Measurements from ENCODE around the gene RYR2. TPM values are rescaled to one million over a fixed set of nuclear protein-coding genes. Genes with fewer than 3 reads are reported as not detected.

Gene RYR2
- total RNA-seq, 1 experiment from 2014 or later = 3.4 TPM

GRCh38 chr1:237655778-237656177 lies 613.8 kb downstream of the RYR2 start:
- H2AK5ac ChIP-seq (ENCODE audit: insufficient read length, low read length) = no peak overlapping the region
- no peak overlapping the region for H2BK5ac ChIP-seq (ENCODE audit: insufficient read length, low read length)
- H2BK12ac ChIP-seq (ENCODE audit: insufficient read length, low read depth, low read length) = no peak overlapping the region
- H3K27me3 ChIP-seq (ENCODE audit: insufficient read depth, low read length) = no peaks in the 10 kb centered on the region
- no peaks in the 10 kb centered on the region for H3K79me2 ChIP-seq (ENCODE audit: insufficient read depth, low read length)
- no peak overlapping the region for H3K18ac ChIP-seq (ENCODE audit: insufficient read length, low read depth, low read length)
- H4K8ac ChIP-seq (replicated peaks; ENCODE audit: insufficient read length, low read depth, low read length) = no peak overlapping the region
- no peak overlapping the region for H2BK15ac ChIP-seq (ENCODE audit: low read depth, low read length)
- H3K4me1 ChIP-seq (ENCODE audit: insufficient read depth, low read length) = no peaks in the 10 kb centered on the region; the same call in 1 of the 2 replicates
- no peak overlapping the region for H3K9ac ChIP-seq (ENCODE audit: extremely low read depth, insufficient read length, low read length)
- H3K4me3 Mint-ChIP-seq = no peak overlapping the region
- no peak overlapping the region for H3K27ac ChIP-seq (ENCODE audit: insufficient read length, low read depth, low read length)
- H3K9me3 Mint-ChIP-seq = no peaks in the 10 kb centered on the region
- no peak overlapping the region for H3K4me2 ChIP-seq (ENCODE audit: insufficient read depth, insufficient read length, low read length)
- H3T11ph ChIP-seq (ENCODE audit: low read length) = no peak overlapping the region
- no peak for TF ChIP-seq CTCF (conservative IDR thresholded peaks at IDR 0.05)
- H3K9me3 ChIP-seq (ENCODE audit: control insufficient read depth, low read depth, low read length) = no peaks in the 10 kb centered on the region
- no peak overlapping the region for H2BK120ac ChIP-seq (ENCODE audit: low read depth, low read length, poor library complexity, severe bottlenecking)
- no peak overlapping the region for H3K14ac ChIP-seq (ENCODE audit: insufficient read depth, low read length)
- H3K4me1 Mint-ChIP-seq = peaks cover 7 to 8% of the 10 kb centered on the region in 2 experiments
- DNase-seq = no peak
- H2BK20ac ChIP-seq (ENCODE audit: low read depth, low read length, poor library complexity, severe bottlenecking) = no peak overlapping the region
- H3K56ac ChIP-seq (ENCODE audit: insufficient read length, low read depth, low read length) = no peak overlapping the region
- H3K23me2 ChIP-seq (ENCODE audit: insufficient read length, low read depth, low read length, poor library complexity, severe bottlenecking) = no peaks in the 10 kb centered on the region
- H2AFZ ChIP-seq (ENCODE audit: low read length) = no peak overlapping the region
- WGBS (ENCODE audit: extremely low coverage, insufficient read length, low lambda C conversion rate) = no CpG with 5 or more reads among the region's 2 CpGs
- H3K23ac ChIP-seq (ENCODE audit: insufficient read length, low read depth, low read length) = no peak overlapping the region
- H4K20me1 ChIP-seq (ENCODE audit: control insufficient read depth, insufficient read depth, insufficient read length) = no peaks in the 10 kb centered on the region
- no peak overlapping the region for H4K5ac ChIP-seq (ENCODE audit: insufficient read length, low read depth, low read length)
- H3K27ac Mint-ChIP-seq = no peak overlapping the region
- H3K36me3 Mint-ChIP-seq (ENCODE audit: insufficient read depth in 1 of 3, low read depth in 3 of 3) = no peaks in the 10 kb centered on the region; a peak in 1 of 7 replicates
- H3K79me1 ChIP-seq (ENCODE audit: insufficient read depth, low read depth, low read length, poor library complexity, severe bottlenecking) = no peaks in the 10 kb centered on the region
- no peaks in the 10 kb centered on the region for H3K27me3 Mint-ChIP-seq (ENCODE audit: low read depth)
- no peak overlapping the region for H3K4ac ChIP-seq (ENCODE audit: low read depth, low read length)
- H4K91ac ChIP-seq (ENCODE audit: insufficient read length, low read depth, low read length) = no peak overlapping the region
